Measurements from ENCODE around the gene MT1F.

DNA sequence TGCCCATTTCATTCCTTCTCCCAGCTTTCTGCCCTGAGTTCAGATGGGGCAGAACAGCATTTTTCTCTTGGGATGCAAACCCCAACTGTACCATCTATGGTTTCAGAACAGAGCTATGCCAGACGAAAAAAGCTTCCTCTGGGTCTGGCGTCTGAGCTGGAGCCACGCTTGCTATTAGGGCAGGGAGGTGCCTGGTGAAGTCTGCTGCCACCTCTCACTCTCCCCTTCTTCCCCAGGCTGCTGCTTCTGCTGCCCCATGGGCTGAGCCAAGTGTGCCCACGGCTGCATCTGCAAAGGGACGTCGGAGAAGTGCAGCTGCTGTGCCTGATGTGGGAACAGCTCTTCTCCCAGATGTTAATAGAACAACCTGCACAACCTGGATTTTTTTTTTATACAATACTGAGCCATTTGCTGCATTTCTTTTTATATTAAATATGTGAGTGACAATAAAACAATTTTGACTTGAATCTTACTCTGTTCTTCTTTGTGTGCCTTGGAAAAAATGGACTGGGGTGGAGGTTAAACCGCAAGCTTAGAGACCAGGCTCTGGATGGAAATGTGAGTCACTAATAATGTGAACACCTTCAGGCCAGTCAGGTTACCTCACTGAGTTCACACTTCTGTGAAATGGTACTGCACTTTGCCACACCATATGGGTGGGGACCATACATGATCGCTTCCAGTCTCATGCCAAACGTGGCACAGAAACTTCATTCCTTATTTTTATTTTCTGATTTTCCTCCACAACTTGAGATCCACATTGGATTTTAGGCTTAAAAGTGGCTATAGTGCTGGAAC lies 20.9 kb upstream of the MT1F start:
- TF ChIP-seq, protein P1, sequence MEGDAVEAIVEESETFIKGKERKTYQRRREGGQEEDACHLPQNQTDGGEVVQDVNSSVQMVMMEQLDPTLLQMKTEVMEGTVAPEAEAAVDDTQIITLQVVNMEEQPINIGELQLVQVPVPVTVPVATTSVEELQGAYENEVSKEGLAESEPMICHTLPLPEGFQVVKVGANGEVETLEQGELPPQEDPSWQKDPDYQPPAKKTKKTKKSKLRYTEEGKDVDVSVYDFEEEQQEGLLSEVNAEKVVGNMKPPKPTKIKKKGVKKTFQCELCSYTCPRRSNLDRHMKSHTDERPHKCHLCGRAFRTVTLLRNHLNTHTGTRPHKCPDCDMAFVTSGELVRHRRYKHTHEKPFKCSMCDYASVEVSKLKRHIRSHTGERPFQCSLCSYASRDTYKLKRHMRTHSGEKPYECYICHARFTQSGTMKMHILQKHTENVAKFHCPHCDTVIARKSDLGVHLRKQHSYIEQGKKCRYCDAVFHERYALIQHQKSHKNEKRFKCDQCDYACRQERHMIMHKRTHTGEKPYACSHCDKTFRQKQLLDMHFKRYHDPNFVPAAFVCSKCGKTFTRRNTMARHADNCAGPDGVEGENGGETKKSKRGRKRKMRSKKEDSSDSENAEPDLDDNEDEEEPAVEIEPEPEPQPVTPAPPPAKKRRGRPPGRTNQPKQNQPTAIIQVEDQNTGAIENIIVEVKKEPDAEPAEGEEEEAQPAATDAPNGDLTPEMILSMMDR (IDR thresholded peaks at IDR 0.05; ENCODE audit: low read depth, low read length): no peak
- TF ChIP-seq EZH2phosphoT487 (IDR thresholded peaks at IDR 0.05; ENCODE audit: low read depth): no peak
